ENCODE measurements around the gene CDH22. TPM values are rescaled to one million over a fixed set of nuclear protein-coding genes. Genes with fewer than 3 reads are reported as not detected.

The CDH22 gene
- total and polyA plus RNA-seq, 12 donors, result 0.19 to 2.9 (median 0.97) TPM; not detected in 4

DNA sequence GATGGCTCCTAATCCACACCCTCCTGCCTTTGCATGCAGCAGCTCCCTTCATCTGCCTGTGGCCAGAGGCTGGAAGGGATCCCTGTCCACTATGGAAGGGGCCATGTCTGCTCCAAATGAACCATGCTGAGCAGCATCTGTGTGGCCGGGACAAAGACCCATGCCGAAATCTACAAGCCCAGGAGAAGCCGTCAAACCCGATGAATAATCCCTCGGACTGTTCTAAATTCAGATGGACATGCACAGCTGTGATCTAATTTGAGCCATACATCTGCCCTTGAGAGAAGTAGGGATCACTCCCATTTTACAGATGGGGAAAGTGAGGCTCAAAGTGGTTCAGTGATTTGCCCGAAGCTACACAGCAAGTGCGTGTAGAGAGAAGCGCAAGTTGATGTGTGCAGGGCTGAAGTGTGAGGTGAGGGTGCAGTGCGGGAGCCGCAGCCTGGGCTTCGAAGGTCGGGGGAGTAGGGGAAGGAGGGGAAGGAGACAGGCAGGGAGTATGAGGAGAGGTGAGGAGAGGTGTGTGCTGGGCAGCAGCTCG lies 22.6 kb upstream of the CDH22 start:
- intact Hi-C loops (cut with DNase I), result no loop called here
- WGBS, 4 donors, result 70 to 80% (median 73%) methylated on average over 10 to 13 of the region's 13 CpGs

GRCh38 chr20:46330072-46330763 lies 21.9 kb upstream of the CDH22 start:
- Histone ChIP-seq H3K36me3 (replicated peaks in 1 of 2) (no peaks in the 10 kb centered on the region), H3K4me3 (no peak overlapping the region), H3K4me1 (replicated peaks in 1 of 2) (no peaks in the 10 kb centered on the region), H3K9me3 (replicated peaks in 1 of 3) (no peaks in the 10 kb centered on the region), H3K27ac (no peak overlapping the region), H3K27me3 (peaks cover 4% of the 10 kb centered on the region)
- intact Hi-C loops (cut with DNase I), result no loop called here
- WGBS, 4 donors, result 52 to 61% (median 56%) methylated on average over 6 to 13 of the region's 13 CpGs
- TF ChIP-seq, protein P1, sequence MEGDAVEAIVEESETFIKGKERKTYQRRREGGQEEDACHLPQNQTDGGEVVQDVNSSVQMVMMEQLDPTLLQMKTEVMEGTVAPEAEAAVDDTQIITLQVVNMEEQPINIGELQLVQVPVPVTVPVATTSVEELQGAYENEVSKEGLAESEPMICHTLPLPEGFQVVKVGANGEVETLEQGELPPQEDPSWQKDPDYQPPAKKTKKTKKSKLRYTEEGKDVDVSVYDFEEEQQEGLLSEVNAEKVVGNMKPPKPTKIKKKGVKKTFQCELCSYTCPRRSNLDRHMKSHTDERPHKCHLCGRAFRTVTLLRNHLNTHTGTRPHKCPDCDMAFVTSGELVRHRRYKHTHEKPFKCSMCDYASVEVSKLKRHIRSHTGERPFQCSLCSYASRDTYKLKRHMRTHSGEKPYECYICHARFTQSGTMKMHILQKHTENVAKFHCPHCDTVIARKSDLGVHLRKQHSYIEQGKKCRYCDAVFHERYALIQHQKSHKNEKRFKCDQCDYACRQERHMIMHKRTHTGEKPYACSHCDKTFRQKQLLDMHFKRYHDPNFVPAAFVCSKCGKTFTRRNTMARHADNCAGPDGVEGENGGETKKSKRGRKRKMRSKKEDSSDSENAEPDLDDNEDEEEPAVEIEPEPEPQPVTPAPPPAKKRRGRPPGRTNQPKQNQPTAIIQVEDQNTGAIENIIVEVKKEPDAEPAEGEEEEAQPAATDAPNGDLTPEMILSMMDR (IDR thresholded peaks at IDR 0.05), result no peak
- TF ChIP-seq POLR2A (IDR thresholded peaks at IDR 0.05), result no peak
- DNase-seq, result no peak

More for the DNA sequence above, 22.6 kb upstream of the CDH22 start:
- H3K9me3 ChIP-seq (replicated peaks in 1 of 3), result no peaks in the 10 kb centered on the region
- H3K36me3 ChIP-seq (replicated peaks in 1 of 2), result no peaks in the 10 kb centered on the region
- H3K4me3 ChIP-seq, result no peak overlapping the region
- peaks cover 4% of the 10 kb centered on the region for H3K27me3 ChIP-seq
- no peak for DNase-seq
- no peak for TF ChIP-seq POLR2A (IDR thresholded peaks at IDR 0.05)
- TF ChIP-seq, protein P1 (IDR thresholded peaks at IDR 0.05), result no peak
- H3K27ac ChIP-seq, result no peak overlapping the region
- no peaks in the 10 kb centered on the region for H3K4me1 ChIP-seq (replicated peaks in 1 of 2)

- DNase-seq, result no peak
- H3K9me3 ChIP-seq (replicated peaks in 1 of 3), result no peaks in the 10 kb centered on the region
- WGBS, 4 donors, result 55 to 77% (median 70%) methylated on average over 12 to 16 of the region's 16 CpGs
- H3K36me3 ChIP-seq (replicated peaks in 1 of 2), result no peaks in the 10 kb centered on the region
- no peak overlapping the region for H3K4me3 ChIP-seq
- no peak for TF ChIP-seq POLR2A (IDR thresholded peaks at IDR 0.05)
- TF ChIP-seq, protein P1 (IDR thresholded peaks at IDR 0.05), result no peak
- no peaks in the 10 kb centered on the region for H3K4me1 ChIP-seq (replicated peaks in 1 of 2)
- H3K27me3 ChIP-seq, result peaks cover 4% of the 10 kb centered on the region
- intact Hi-C loops (cut with DNase I), result no loop called here
- no peak overlapping the region for H3K27ac ChIP-seq
Measured at GRCh38 chr20:46328200-46328882, 20.0 kb upstream of the CDH22 start.

DNA sequence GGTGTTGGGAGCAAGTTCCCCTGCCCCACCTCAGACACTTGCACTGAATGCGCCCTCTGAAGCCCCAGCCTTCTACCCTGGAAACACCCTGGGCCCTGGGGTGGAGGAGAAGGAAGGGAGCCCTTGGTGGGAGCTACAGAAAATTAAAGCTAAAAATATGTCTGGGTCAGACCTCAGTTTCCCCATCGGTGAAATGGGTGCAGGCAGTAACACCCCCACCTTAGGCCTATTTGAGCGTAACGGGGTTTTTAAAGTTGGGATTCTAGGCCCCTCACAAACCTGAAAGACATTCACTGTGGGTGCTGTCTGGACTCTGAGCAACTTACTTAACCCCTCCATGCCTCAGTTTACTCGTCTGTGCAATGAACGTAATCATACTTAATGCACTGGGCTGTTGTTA lies 19.3 kb upstream of the CDH22 start:
- H3K36me3 ChIP-seq (replicated peaks in 1 of 2), result no peaks in the 10 kb centered on the region
- H3K27me3 ChIP-seq, result peaks cover 4% of the 10 kb centered on the region
- no peaks in the 10 kb centered on the region for H3K9me3 ChIP-seq (replicated peaks in 1 of 3)
- no peak overlapping the region for H3K4me3 ChIP-seq
- H3K27ac ChIP-seq, result no peak overlapping the region
- no peak for DNase-seq
- TF ChIP-seq, protein P1 (IDR thresholded peaks at IDR 0.05), result no peak
- TF ChIP-seq POLR2A (IDR thresholded peaks at IDR 0.05), result no peak
- intact Hi-C loops (cut with DNase I), result no loop called here
- 82 to 95% (median 90%) methylated on average over 6 of the region's 6 CpGs for WGBS, 4 donors
- H3K4me1 ChIP-seq (replicated peaks in 1 of 2), result no peaks in the 10 kb centered on the region

Measured in adrenal gland (tissue), 12 donors.